BE2C (cell line): ENCODE data around the gene LRBA.

Source experiments
- DNase-seq: peaks from one replicate; pipeline ENCODE4 v3.0.0-alpha.2; 2020
- H3K27me3 ChIP-seq: fragments of 250-450 bp; sonication (Bioruptor Pico); 2 replicates; pipeline ENCODE4 v1.5.1; 2020; ENCODE audit warnings: mild to moderate bottlenecking
- H3K36me3 ChIP-seq: fragments of 250-450 bp; sonication (Bioruptor Pico); 2 replicates; pipeline ENCODE4 v1.5.1; 2020; ENCODE audit warnings: mild to moderate bottlenecking
- H3K4me1 ChIP-seq: fragments of 250-450 bp; sonication (Bioruptor Pico); 2 replicates; pipeline ENCODE4 v1.5.1; 2020
- H3K4me3 ChIP-seq: 2 replicates; pipeline ENCODE4 v1.5.1; 2011; ENCODE audit warnings: low read depth, low read length
- H3K9me3 ChIP-seq: fragments of 250-450 bp; sonication (Bioruptor Pico); 2 replicates; pipeline ENCODE4 v1.5.1; 2020
- TF ChIP-seq, protein P1 (sequence below): IDR thresholded peaks from 2 replicates; pipeline ENCODE4 v1.5.1; 2012; ENCODE audit warnings: mild to moderate bottlenecking, low read depth, low read length

LRBA gene

GRCh38 chr4:150982557-150983233, 32.4 kb downstream of the LRBA start:
- no peaks in the 10 kb centered on the region for H3K27me3 ChIP-seq
- no peak for DNase-seq
- no peaks in the 10 kb centered on the region for H3K36me3 ChIP-seq
- H3K4me1 ChIP-seq: no peaks in the 10 kb centered on the region
- no peak overlapping the region for H3K4me3 ChIP-seq
- no peaks in the 10 kb centered on the region for H3K9me3 ChIP-seq
- TF ChIP-seq, protein P1, sequence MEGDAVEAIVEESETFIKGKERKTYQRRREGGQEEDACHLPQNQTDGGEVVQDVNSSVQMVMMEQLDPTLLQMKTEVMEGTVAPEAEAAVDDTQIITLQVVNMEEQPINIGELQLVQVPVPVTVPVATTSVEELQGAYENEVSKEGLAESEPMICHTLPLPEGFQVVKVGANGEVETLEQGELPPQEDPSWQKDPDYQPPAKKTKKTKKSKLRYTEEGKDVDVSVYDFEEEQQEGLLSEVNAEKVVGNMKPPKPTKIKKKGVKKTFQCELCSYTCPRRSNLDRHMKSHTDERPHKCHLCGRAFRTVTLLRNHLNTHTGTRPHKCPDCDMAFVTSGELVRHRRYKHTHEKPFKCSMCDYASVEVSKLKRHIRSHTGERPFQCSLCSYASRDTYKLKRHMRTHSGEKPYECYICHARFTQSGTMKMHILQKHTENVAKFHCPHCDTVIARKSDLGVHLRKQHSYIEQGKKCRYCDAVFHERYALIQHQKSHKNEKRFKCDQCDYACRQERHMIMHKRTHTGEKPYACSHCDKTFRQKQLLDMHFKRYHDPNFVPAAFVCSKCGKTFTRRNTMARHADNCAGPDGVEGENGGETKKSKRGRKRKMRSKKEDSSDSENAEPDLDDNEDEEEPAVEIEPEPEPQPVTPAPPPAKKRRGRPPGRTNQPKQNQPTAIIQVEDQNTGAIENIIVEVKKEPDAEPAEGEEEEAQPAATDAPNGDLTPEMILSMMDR: no peak

GRCh38 chr4:150978738-150979575, 36.1 kb downstream of the LRBA start:
- DNase-seq: no peak
- H3K36me3 ChIP-seq: no peaks in the 10 kb centered on the region; the same call in 1 of the 2 replicates
- TF ChIP-seq, protein P1: no peak
- no peak overlapping the region for H3K4me3 ChIP-seq
- no peaks in the 10 kb centered on the region for H3K27me3 ChIP-seq
- no peaks in the 10 kb centered on the region; the same call in 1 of the 2 replicates for H3K4me1 ChIP-seq
- no peaks in the 10 kb centered on the region for H3K9me3 ChIP-seq

DNA sequence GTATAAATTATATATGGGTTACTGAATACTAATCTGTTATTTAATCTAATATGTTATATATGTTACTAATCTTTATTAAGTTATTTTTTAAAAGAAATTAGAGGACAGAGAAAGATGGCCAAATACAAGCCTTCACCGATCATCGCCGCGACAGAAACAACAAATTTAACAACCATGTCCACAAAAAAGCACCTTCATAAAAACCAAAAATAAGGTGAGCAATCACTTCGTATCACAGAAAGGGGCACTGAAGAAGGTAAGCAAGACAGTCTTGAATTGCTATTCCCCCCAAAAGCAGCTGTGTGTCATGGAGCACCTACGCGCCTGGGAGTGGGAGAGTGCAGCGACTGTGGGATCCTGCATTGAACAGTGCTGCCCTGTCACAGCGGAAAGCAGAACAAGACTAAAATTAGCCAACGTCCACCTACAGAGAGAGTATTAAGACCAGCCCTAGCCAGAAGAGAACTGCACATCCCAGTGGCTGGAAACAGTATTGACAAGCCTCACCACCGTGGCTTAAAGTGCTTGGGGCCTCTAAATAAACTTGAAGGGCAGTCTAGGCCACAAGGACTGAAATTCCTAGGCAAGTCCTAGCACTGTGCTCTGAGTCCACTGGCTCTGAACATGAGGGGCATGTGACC, 38.5 kb downstream of the LRBA start:
- Histone ChIP-seq H3K4me3 (no peak overlapping the region), H3K36me3 (no peaks in the 10 kb centered on the region; the same call in 1 of the 2 replicates), H3K27me3 (no peaks in the 10 kb centered on the region), H3K4me1 (no peaks in the 10 kb centered on the region; the same call in 1 of the 2 replicates), H3K9me3 (no peaks in the 10 kb centered on the region)
- TF ChIP-seq, protein P1: peak; percentile 27
- no peak for DNase-seq

DNA sequence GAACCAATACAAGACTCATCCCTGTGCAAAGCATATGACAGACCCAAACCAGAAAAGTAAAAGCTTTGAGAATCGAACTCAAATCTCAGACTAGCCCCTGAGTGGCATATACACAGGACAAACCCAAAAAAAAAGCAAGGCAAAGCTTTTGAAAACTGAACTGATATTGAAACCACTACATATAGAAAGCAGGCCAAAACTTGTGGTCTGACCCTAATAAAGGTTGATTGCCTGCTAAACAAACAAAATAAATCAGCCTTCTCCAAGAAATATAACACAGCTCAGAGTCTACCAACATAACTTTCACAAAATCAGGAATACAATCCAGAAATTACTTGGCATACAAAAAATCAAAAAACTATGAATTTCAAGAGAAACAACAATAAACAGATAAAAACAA, 40.3 kb downstream of the LRBA start:
- H3K4me3 ChIP-seq: no peak overlapping the region
- no peak for DNase-seq
- no peaks in the 10 kb centered on the region; the same call in 1 of the 2 replicates for H3K4me1 ChIP-seq
- TF ChIP-seq, protein P1: no peak
- H3K36me3 ChIP-seq: no peaks in the 10 kb centered on the region; the same call in 1 of the 2 replicates
- no peaks in the 10 kb centered on the region for H3K27me3 ChIP-seq
- no peaks in the 10 kb centered on the region for H3K9me3 ChIP-seq

GRCh38 chr4:150974252-150974640, 40.8 kb downstream of the LRBA start:
- Histone ChIP-seq H3K4me3 (no peak overlapping the region), H3K9me3 (no peaks in the 10 kb centered on the region)

More at GRCh38 chr4:150974252-150974640, 40.8 kb downstream of the LRBA start:
- TF ChIP-seq, protein P1: no peak
- no peaks in the 10 kb centered on the region; the same call in 1 of the 2 replicates for H3K36me3 ChIP-seq
- H3K27me3 ChIP-seq: no peaks in the 10 kb centered on the region
- no peaks in the 10 kb centered on the region; the same call in 1 of the 2 replicates for H3K4me1 ChIP-seq
- no peak for DNase-seq
